ENCODE results near the gene TRIM8.

TRIM8 gene

DNA sequence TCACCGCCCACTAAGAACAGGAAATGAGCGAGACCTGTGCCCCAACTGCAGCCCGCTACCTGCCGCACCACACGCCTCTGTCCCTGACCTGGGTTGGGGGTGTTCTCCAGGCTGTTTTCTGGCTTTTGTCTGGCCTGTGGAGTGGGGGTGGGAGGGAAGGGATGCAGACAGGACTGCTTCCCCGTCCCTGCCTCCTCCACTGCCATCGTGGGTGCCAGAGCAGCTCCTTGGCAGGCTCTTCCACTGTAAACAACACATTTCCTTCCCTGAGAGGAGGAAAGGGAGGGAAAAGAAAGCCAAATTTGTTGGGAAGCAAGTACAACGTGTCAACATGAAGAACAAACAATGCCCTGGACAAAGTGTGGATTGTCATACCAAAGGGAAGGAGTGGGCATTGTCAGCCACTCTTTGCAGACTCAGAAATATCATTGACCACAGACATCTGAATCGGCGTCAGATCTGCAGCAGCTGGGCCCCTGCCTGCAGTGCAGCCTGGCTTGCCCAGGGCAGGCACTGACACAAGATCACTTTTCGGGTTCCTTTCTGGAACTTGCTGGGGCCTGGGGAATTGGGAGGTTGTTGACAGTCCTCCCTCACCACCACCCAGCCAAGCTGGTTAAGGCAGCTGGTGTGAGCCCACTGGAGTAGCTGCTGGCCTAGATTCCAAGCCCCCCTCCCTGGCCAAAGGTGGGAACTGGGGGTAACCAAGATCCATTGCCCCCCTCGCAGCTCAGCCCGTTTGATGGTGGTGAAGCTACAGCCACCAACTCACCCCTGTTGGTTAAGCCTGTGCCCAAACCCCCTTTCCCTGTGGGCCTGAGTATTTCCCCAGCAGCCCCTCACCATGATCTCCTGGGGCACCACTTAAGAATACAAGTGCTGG lies 22.6 kb upstream of the TRIM8 start:
- DNase-seq (no peak), ATAC-seq (no peak)
- Mint-ChIP-seq H3K27me3 (no peaks in the 10 kb centered on the region), H3K27ac (no peak overlapping the region), H3K36me3 (ENCODE audit: low read depth) (no peaks in the 10 kb centered on the region), H3K4me3 (no peak overlapping the region), H3K9me3 (no peaks in the 10 kb centered on the region), H3K4me1 (no peaks in the 10 kb centered on the region)

DNA sequence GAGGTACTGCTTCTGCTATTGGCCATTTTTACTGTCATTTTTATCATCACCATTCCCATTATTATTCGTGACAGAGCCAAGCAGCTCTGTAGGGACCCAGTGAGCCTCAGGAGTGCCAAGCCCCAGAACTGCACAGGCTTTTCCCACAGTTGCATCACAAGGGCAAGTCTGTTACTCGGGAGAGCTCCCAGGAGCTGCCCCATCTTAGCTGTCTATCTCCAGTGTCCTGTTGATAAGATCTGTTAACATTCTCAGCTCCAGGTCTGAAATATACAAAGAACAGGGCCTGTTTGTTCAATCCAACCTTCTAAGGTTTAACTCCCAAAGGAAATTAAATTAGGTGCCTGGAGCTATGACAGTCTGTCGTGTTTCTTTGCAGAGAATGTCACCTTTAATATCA lies 20.2 kb upstream of the TRIM8 start:
- Mint-ChIP-seq H3K9me3 (no peaks in the 10 kb centered on the region), H3K27ac (no peak overlapping the region), H3K27me3 (no peaks in the 10 kb centered on the region), H3K36me3 (ENCODE audit: low read depth) (no peaks in the 10 kb centered on the region), H3K4me3 (no peak overlapping the region), H3K4me1 (no peaks in the 10 kb centered on the region)
- DNase-seq = no peak
- no peak for ATAC-seq

DNA sequence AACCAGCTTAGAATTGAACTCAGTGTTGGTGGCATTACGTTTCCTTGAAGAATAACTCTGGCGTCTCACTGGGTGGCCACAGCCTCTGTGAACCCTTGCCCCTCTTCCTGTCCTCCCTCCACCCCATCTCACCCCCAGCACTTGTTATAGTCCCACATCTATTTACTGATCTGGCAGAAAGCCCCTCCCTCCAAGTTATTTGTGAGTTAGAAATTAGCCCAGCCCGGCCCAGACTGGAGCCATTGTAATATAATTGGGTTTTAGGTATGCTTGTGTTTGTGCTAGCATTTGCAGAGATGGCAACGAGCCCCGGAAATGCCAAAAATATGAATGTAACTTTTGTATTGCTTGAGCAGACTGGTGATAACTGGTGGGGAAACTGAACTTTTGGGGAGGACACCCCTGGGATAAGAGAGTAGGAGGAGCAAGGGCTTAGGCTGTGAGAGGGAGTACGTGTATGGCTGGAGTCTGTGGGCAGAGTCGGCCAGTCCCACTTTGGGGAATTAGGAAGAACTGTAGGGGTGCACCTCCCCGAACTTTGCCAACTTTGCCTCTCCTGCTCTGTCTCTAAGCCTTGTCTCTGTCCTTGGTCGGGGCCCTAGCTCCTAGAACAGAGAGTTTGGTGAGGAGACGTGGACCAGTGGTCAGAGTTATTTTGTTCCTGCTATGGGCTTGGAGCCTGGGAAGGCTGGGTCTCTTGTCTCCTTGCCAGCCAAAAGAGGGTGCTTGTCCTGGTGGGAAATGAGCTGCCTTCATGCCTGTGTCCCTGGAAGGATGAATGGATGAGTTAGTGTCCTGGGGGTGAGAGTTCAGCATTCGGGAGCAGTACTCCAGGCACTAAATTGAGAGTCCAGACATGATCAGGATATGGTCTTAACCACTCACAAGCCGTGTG lies 19.3 kb upstream of the TRIM8 start:
- H3K4me3 Mint-ChIP-seq = no peak overlapping the region
- ATAC-seq = no peak
- no peaks in the 10 kb centered on the region for H3K4me1 Mint-ChIP-seq
- no peak for DNase-seq
- no peaks in the 10 kb centered on the region for H3K36me3 Mint-ChIP-seq (ENCODE audit: low read depth)
- no peaks in the 10 kb centered on the region for H3K27me3 Mint-ChIP-seq
- no peak overlapping the region for H3K27ac Mint-ChIP-seq
- H3K9me3 Mint-ChIP-seq = no peaks in the 10 kb centered on the region

DNA sequence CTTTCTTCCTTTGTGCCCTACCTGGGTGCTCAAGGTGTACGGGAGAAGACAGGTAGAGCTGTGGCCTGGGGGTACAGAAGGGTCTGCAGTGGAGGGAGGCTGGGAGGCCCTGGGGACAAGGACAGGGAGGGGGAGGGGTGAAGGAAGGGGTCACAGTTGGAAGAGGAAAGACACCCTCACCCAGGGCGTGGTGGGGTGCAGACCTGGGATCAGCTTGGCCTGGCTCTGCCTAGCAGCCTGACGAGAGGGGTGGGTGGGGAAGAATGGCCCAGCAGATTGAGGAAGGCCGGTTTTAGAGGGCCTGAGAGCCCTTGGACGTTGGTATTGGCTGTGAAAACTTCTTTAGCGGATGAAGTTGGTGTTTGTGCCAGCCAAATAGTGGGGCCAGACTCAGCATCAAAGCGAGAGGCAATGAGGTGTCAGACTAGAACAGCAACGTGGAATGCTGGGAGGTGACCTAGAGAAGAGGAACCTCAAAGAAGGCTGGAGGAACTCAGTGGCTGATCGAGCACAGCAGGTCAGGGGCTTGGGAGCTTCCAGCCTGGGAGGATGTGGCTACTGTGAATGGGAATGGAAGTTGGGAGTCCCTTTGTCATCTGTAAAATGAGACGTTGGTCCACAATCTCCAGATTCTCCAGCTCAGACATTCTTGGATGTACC lies 18.1 kb upstream of the TRIM8 start:
- H3K4me1 Mint-ChIP-seq = peaks cover 2% of the 10 kb centered on the region
- no peak overlapping the region for H3K4me3 Mint-ChIP-seq
- DNase-seq (no peak), ATAC-seq (no peak)
- no peaks in the 10 kb centered on the region for H3K36me3 Mint-ChIP-seq (ENCODE audit: low read depth)
- H3K27ac Mint-ChIP-seq = no peak overlapping the region
- H3K9me3 Mint-ChIP-seq = no peaks in the 10 kb centered on the region
- no peaks in the 10 kb centered on the region for H3K27me3 Mint-ChIP-seq

DNA sequence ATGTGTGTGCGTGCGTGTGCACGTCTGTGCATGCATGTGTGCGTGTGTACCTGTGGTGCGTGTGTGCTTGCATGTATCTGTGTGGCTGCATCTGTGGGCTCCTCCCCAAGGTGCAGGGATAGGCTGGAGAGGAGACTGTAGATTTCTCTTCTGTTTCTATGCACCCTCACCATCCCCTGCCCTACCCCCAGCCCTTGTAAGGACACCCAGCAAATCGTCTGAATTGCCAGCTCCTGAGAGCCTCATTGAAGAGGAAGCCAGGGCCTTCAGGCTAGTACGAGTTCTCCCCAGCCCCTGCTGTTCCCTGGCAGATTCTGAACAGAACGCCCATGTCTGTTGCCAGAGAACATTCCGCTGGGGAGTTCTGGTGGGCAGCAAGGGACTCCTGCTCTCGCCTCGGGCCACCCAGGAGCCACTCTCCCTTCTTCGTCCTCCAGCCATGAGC lies 17.0 kb upstream of the TRIM8 start:
- no peak overlapping the region for H3K4me3 Mint-ChIP-seq
- DNase-seq (no peak), ATAC-seq (no peak)
- no peak overlapping the region for H3K27ac Mint-ChIP-seq
- H3K4me1 Mint-ChIP-seq = peaks cover 3% of the 10 kb centered on the region
- no peaks in the 10 kb centered on the region for H3K27me3 Mint-ChIP-seq
- H3K36me3 Mint-ChIP-seq (ENCODE audit: low read depth) = no peaks in the 10 kb centered on the region
- H3K9me3 Mint-ChIP-seq = no peaks in the 10 kb centered on the region

DNA sequence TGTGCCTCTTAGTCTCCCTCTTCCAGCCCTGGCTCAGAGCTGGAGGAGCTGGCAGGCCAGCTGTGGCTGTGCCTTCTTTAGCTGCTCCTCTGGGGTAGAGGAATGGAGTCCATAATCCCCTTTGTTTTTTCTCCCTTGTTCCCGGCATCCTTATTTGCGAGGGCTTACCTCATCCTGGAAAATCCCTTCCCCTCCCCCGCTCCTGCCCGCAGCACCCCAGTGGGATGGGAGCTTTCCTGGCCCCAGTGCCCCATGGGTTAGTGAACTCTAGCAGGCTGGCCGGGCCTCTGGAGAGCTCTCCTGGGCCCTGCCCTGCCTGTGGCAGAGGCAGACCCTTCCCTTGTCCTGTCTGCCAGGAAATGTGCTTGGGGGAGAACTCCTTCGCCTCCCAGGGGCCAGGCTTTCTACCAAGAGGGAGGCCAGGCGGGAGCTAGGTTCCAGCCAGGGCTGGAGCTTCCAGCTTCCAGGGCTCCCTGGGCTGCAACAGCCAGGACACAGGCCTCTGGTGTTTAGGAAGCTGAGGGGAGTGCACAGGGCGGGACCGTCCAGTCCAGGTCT lies 16.5 kb upstream of the TRIM8 start:
- Mint-ChIP-seq H3K36me3 (ENCODE audit: low read depth) (no peaks in the 10 kb centered on the region), H3K27me3 (no peaks in the 10 kb centered on the region), H3K27ac (no peak overlapping the region), H3K4me3 (no peak overlapping the region), H3K4me1 (peaks cover 8% of the 10 kb centered on the region), H3K9me3 (no peaks in the 10 kb centered on the region)
- DNase-seq (no peak), ATAC-seq (no peak)

DNA sequence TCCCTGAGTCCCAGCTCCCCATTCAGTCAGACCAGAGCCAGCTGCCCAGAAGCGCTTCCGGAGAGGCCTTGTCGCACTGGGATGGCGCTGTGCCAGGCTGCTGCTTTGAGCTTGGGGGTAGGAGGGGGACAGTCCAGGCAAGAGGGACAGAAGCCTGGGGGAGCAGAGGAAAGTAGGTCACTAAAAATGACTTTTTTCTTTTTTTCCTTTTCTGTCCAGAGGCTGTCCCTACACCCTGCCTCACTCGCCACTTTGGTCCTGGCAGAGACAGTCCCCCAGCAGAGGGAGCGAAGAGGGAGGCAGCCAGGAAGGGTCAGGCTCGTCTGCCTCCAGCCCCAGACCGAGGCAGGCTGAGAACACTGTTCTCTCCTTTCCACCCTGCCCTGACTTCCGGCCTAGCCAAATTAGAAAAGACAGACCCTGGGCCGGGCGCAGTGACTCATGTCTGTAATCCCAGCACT lies 15.8 kb upstream of the TRIM8 start:
- H3K27ac Mint-ChIP-seq = no peak overlapping the region
- no peak for DNase-seq
- no peaks in the 10 kb centered on the region for H3K9me3 Mint-ChIP-seq
- no peak for ATAC-seq
- no peak overlapping the region for H3K4me3 Mint-ChIP-seq
- H3K27me3 Mint-ChIP-seq = no peaks in the 10 kb centered on the region
- no peaks in the 10 kb centered on the region for H3K36me3 Mint-ChIP-seq (ENCODE audit: low read depth)
- peaks cover 15% of the 10 kb centered on the region for H3K4me1 Mint-ChIP-seq

DNA sequence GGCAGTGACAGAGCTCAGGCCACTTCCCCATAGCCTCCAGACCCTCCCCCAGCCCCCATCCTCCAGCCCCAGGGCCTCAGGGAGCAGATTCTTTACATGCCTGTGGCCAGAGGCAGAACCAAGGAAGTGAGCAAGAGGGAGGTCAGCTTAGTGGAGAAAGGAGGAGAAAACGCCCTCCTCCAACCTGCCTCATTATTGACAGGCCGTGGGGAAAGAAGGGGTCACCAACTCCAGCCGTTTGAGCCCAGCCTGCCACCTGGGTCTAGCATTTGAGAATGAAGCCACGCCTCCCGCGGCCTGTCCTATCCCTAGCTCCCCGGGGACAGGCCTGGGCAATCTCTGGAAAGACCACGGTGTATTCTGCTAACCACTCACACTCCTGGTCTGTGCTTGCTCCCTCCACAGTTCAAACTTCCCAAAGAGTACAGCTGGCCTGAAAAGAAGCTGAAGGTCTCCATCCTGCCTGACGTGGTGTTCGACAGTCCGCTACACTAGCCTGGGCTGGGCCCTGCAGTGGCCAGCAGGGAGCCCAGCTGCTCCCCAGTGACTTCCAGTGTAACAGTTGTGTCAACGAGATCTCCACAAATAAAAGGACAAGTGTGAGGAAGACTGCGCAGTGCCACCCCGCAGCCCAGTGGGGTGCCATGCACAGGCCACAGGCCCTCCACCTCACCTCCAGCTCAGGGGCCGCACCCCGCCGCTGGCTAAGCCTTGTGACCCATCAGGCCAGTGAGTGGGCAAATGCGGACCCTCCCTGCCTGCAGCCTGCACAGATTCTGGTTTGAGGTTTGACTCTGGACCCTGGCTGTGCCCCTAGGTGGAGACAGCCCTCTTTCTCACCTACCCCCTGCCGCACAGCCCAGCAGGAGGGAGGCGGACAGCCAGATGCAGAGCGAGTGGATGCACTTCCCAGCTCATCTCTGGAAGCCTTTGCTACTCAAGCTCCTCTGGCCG lies 14.3 kb upstream of the TRIM8 start:
- H3K36me3 Mint-ChIP-seq (ENCODE audit: low read depth) = no peaks in the 10 kb centered on the region
- H3K4me3 Mint-ChIP-seq = no peak overlapping the region
- H3K4me1 Mint-ChIP-seq = peaks cover 29% of the 10 kb centered on the region
- ATAC-seq (no peak), DNase-seq (no peak)
- no peak overlapping the region for H3K27ac Mint-ChIP-seq
- no peaks in the 10 kb centered on the region for H3K9me3 Mint-ChIP-seq
- H3K27me3 Mint-ChIP-seq = no peaks in the 10 kb centered on the region

DNA sequence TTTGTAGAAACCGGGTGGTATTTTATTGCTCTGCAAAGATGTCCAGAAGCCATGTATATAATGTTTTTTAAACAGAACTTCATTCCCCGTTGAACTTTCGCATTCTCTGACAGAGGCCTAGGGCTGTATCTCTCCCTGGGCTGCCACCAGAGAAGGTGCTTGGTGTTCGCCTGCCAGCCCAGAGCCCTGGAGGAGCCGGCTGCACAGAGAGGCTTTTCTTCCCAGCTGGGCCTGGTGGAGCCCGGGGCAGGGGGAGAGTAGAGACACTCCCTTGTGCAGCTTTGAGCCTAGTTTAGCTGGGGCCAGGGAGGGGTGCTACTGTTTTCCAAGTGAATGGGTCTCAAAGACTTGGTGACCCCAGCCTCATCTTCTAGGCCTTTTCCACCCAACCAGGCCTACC lies 13.6 kb upstream of the TRIM8 start:
- Mint-ChIP-seq H3K27ac (no peak overlapping the region), H3K9me3 (no peaks in the 10 kb centered on the region), H3K4me1 (peaks cover 36% of the 10 kb centered on the region)

DNA sequence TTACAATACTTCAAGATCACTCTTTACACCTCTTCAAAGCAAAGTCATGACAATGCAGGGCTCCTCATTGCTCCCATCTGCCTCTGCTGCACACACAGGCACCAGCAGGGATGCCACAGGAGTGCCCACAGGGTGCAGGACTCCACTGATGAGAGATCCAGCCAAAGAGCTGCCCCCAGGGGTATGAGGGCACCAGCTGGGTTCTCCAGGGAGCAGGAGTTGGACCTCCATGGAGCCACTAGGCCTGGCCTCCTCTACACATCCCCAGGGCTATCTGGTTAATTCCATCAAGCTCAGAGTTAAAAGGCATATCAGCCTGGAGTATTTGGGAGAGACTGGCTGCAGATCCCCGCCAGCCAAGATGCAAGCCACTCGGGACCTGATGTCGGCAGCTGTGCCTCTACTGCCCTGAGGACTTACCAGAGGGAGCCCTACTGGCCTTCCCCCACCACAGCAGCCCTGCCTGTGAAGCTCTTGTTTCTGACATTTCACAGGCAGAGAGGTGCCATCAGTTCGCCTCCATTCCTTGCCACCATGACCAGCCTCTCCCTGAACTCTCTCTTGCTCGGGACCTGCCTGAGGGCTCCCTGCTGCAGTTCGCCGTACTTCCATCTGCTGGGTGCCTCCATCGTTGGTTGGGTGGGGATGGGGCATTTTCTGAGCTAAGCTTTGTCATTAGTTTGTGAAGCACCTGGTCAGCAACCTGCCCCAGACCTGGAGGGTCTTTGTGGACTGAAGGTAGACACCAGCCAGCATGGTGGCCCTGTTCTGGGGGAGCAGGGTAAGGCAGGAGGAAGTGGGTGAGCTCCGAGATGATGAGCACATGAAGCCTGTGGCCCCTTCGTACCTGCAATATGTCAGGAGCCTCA lies 12.5 kb upstream of the TRIM8 start:
- Mint-ChIP-seq H3K27me3 (no peaks in the 10 kb centered on the region), H3K9me3 (no peaks in the 10 kb centered on the region), H3K27ac (no peak overlapping the region), H3K4me1 (peaks cover 39% of the 10 kb centered on the region), H3K4me3 (no peak overlapping the region), H3K36me3 (ENCODE audit: low read depth) (no peaks in the 10 kb centered on the region)
- no peak for ATAC-seq
- DNase-seq = no peak

More for the DNA sequence above, 13.6 kb upstream of the TRIM8 start:
- Mint-ChIP-seq H3K27me3 (no peaks in the 10 kb centered on the region), H3K36me3 (ENCODE audit: low read depth) (no peaks in the 10 kb centered on the region), H3K4me3 (no peak overlapping the region)
- no peak for ATAC-seq
- no peak for DNase-seq

DNA sequence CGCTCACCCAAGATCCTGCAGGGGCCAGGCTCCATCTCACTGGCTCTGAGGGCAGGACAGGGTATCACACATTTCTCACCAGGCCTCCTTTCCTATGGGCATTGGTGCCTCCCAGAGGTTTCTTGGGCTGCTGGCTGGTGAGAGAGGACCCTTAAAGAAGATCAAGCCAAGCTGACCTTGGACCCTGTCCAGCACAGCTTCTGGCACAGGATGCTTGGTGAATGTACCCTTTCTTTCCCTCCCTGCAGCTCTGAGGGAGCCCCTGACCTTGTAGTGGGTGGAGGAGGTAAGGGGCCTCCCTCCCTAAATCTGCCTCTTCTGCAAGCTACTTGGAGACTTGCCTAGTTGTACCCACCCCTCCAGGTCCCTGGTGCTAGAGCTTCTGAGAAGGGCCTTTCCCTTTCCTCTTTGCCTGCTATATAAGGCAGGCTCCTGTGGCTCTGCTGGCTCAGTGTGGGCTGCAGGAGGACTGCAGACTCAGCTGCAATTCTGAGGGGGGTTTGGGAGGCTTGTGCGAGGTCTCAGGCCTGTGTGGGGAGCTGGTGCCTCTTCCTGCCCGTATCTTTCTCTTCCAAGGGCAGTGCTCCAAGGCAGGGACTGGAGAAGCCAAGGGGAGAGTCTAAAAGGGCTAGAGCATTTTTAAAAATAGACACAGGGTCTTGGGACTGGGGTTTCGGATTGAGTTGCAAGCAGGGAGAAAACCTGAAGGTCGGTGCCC lies 11.7 kb upstream of the TRIM8 start:
- Mint-ChIP-seq H3K9me3 (no peaks in the 10 kb centered on the region), H3K4me1 (peaks cover 39% of the 10 kb centered on the region), H3K36me3 (ENCODE audit: low read depth) (no peaks in the 10 kb centered on the region), H3K27ac (peak overlapping the region; percentile 89), H3K27me3 (no peaks in the 10 kb centered on the region), H3K4me3 (no peak overlapping the region)
- ATAC-seq = peak; percentile 53
- DNase-seq = peak; percentile 23

DNA sequence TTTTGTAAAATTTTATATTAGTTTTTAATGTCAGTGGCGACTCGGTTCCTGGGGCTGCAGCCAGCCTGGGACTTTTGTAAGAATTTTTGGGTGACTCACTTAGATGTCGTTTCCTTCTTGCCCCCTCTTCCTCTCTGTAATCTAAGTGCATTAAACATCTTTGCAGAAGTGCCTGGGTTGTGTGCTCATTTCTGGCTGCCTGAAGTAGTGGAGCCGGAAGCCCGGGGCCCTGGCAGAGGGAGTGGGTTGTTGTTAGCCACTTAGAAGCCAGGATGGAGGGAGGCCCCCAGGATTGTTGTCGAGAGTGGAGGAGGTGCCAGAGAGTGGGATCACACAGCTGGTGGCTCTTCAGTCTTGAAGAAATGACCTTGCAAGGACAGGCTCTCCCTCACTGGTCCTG lies 11.0 kb upstream of the TRIM8 start:
- Mint-ChIP-seq H3K4me3 (peak overlapping the region; percentile 30), H3K9me3 (no peaks in the 10 kb centered on the region), H3K27ac (peak overlapping the region; percentile 89), H3K4me1 (peaks cover 39% of the 10 kb centered on the region), H3K27me3 (no peaks in the 10 kb centered on the region), H3K36me3 (ENCODE audit: low read depth) (no peaks in the 10 kb centered on the region)
- ATAC-seq (peak; percentile 84), DNase-seq (peak; percentile 63)
